GM21786 (cell line): ENCODE data around the gene MYO7A.

Experiments used
- ATAC-seq: cut with Tn5 transposase; IDR thresholded peaks from one replicate; pipeline ENCODE4 v1.9.1; 2021; ENCODE audit not compliant: unreplicated experiment

The MYO7A gene

GRCh38 chr11:77163271-77163670, 35.2 kb downstream of the MYO7A start:
- no peak for ATAC-seq

GRCh38 chr11:77165066-77165465, 37.0 kb downstream of the MYO7A start:
- ATAC-seq: no peak

GRCh38 chr11:77166021-77166420, 38.0 kb downstream of the MYO7A start:
- no peak for ATAC-seq

GRCh38 chr11:77167111-77167626, 39.1 kb downstream of the MYO7A start:
- no peak for ATAC-seq

- no peak for ATAC-seq
Observed at GRCh38 chr11:77167791-77168190, 39.7 kb downstream of the MYO7A start.

- no peak for ATAC-seq
Observed at GRCh38 chr11:77170107-77170506, 42.1 kb downstream of the MYO7A start.

- ATAC-seq: no peak
Observed at GRCh38 chr11:77171254-77171653, 43.2 kb downstream of the MYO7A start.

GRCh38 chr11:77171885-77172665, 44.0 kb downstream of the MYO7A start:
- ATAC-seq: no peak

GRCh38 chr11:77172666-77172982, 44.6 kb downstream of the MYO7A start:
- ATAC-seq: no peak

- ATAC-seq: no peak
Observed at GRCh38 chr11:77173494-77173893, 45.4 kb downstream of the MYO7A start.

- no peak for ATAC-seq
Observed at GRCh38 chr11:77174559-77174958, 46.5 kb downstream of the MYO7A start.

GRCh38 chr11:77175021-77175842, 47.2 kb downstream of the MYO7A start:
- ATAC-seq: no peak

GRCh38 chr11:77175869-77176539, 48.0 kb downstream of the MYO7A start:
- no peak for ATAC-seq

- ATAC-seq: no peak
Observed at GRCh38 chr11:77176996-77177395, 49.0 kb downstream of the MYO7A start.

GRCh38 chr11:77178150-77178549, 50.1 kb downstream of the MYO7A start:
- no peak for ATAC-seq

GRCh38 chr11:77179048-77179447, 51.0 kb downstream of the MYO7A start:
- ATAC-seq: no peak

- no peak for ATAC-seq
Observed at GRCh38 chr11:77179681-77180080, 51.6 kb downstream of the MYO7A start.

- no peak for ATAC-seq
Observed at GRCh38 chr11:77180346-77180745, 52.3 kb downstream of the MYO7A start.

GRCh38 chr11:77181226-77181625, 53.2 kb downstream of the MYO7A start:
- no peak for ATAC-seq

- no peak for ATAC-seq
Observed at GRCh38 chr11:77181799-77182541, 53.9 kb downstream of the MYO7A start.
